Measurements from ENCODE around the gene DDX27.

DDX27 gene

DNA sequence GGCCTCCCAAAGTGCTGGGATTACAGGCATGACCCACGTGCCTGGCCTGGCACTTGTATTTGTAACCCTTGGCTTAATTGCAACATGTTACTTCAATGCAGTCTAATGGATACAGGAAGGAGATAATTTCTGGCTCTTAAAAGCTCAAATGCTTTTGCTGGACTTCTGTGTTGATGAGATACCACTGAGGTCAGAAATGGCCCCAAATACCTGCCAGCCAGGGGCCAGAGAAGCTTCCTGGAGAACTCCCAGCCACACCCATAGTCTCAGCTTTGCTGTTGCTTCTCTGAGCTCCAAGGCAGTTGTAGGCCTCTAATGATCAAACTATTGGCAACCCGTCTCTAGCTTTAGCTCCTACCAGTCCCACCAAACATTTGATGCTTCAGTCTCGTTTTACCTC is 72.8 kb downstream of the DDX27 start:
- TF ChIP-seq, protein P1, sequence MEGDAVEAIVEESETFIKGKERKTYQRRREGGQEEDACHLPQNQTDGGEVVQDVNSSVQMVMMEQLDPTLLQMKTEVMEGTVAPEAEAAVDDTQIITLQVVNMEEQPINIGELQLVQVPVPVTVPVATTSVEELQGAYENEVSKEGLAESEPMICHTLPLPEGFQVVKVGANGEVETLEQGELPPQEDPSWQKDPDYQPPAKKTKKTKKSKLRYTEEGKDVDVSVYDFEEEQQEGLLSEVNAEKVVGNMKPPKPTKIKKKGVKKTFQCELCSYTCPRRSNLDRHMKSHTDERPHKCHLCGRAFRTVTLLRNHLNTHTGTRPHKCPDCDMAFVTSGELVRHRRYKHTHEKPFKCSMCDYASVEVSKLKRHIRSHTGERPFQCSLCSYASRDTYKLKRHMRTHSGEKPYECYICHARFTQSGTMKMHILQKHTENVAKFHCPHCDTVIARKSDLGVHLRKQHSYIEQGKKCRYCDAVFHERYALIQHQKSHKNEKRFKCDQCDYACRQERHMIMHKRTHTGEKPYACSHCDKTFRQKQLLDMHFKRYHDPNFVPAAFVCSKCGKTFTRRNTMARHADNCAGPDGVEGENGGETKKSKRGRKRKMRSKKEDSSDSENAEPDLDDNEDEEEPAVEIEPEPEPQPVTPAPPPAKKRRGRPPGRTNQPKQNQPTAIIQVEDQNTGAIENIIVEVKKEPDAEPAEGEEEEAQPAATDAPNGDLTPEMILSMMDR (IDR thresholded peaks at IDR 0.05; ENCODE audit: control extremely low read depth, extremely low read depth, low read depth, missing control alignments) = no peak
- ChIA-PET POLR2A (interaction anchor here (0.6 to 1.4 kb wide), 5 partner anchors 11 to 383 kb away, joined by 3 to 6 read pairs (median 4); partner anchors contain the start of gene ZNFX1), CTCF (interaction anchor here (1.3 to 2.1 kb wide), 2 partner anchors 11 to 26 kb away, joined by 3 to 12 read pairs; no protein-coding TSS in a partner anchor)
- no peak for DNase-seq (ENCODE audit: extremely low spot score)

DNA sequence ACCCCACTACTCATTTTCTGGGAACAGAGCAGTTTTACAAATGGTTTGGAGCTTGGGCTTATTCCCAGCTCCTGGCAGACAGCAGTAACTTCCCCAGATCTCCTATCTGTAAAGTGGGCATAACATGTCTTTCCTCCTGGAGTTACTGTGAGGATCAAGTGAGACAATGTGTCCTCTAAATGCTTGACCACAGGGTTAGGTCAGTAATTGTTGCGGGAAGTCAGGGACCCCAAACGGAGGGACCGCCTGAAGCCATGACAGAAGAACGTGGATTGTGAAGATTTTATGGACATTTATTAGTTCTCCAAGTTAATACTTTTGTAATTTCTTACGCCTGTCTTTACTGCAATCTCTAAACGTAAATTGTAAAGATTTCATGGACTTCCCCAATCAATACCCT is 73.9 kb downstream of the DDX27 start:
- ChIA-PET CTCF (interaction anchor here (0.9 to 2.1 kb wide), 2 partner anchors 12 to 17 kb away, joined by 3 to 12 read pairs; no protein-coding TSS in a partner anchor), POLR2A (no interaction called here)
- DNase-seq (ENCODE audit: extremely low spot score) = no peak
- TF ChIP-seq, protein P1 (IDR thresholded peaks at IDR 0.05; ENCODE audit: control extremely low read depth, extremely low read depth, low read depth, missing control alignments) = no peak

Measured in GM10248 (cell line).